GM10248 (cell line): ENCODE measurements around the gene CFAP20DC.

Experiments
- CTCF ChIA-PET: fragments of 300-600 bp; sonication (Branson Sonifier 250); formaldehyde crosslinking; extraction: SDS; loops from one replicate; lab custom pipeline; 2021; ENCODE audit warnings: antibody characterized with exemption; lab: Yijun Ruan, JAX
- POLR2A ChIA-PET: fragments of 350-650 bp; sonication (Branson Sonifier 250); formaldehyde crosslinking; extraction: SDS; loops from one replicate; lab custom pipeline; 2020; ENCODE audit warnings: antibody characterized with exemption; lab: Yijun Ruan, JAX
- DNase-seq: peaks from one replicate; pipeline ENCODE4 v3.0.0; 2012; ENCODE audit errors: extremely low spot score
- CTCF ChIP-seq: IDR thresholded peaks from 2 replicates; pipeline ENCODE4 v1.5.1; 2012; ENCODE audit warnings: mild to moderate bottlenecking, low read depth; ENCODE audit errors: extremely low read depth, missing control alignments, control extremely low read depth

The CFAP20DC gene

GRCh38 chr3:58946875-58947274 is 103.0 kb downstream of the CFAP20DC start:
- ChIA-PET CTCF (no interaction called here), POLR2A (no interaction called here)
- no peak for TF ChIP-seq CTCF
- DNase-seq, result no peak

- ChIA-PET POLR2A (no interaction called here), CTCF (no interaction called here)
- TF ChIP-seq CTCF, result no peak
- DNase-seq, result no peak
Measured at GRCh38 chr3:58938057-58938456, 111.8 kb downstream of the CFAP20DC start.

GRCh38 chr3:58924578-58924977 is 125.2 kb downstream of the CFAP20DC start:
- no peak for TF ChIP-seq CTCF
- CTCF ChIA-PET, result interaction anchor here (1.1 kb wide), 1 partner anchor 100 kb away, joined by 3 read pairs; no protein-coding TSS in a partner anchor

GRCh38 chr3:58900386-58900785 is 149.4 kb downstream of the CFAP20DC start:
- no peak for DNase-seq
- TF ChIP-seq CTCF, result no peak
- POLR2A ChIA-PET, result no interaction called here
- CTCF ChIA-PET, result interaction anchor here (1.7 kb wide), 1 partner anchor 30 kb away, joined by 5 read pairs; no protein-coding TSS in a partner anchor

More at GRCh38 chr3:58924578-58924977, 125.2 kb downstream of the CFAP20DC start:
- POLR2A ChIA-PET, result no interaction called here
- no peak for DNase-seq

- ChIA-PET CTCF (no interaction called here), POLR2A (no interaction called here)
- no peak for DNase-seq
- no peak for TF ChIP-seq CTCF
Measured at GRCh38 chr3:58899953-58900298, 149.9 kb downstream of the CFAP20DC start.

GRCh38 chr3:58899159-58899952 is 150.5 kb downstream of the CFAP20DC start:
- TF ChIP-seq CTCF, result no peak
- ChIA-PET POLR2A (no interaction called here), CTCF (no interaction called here)
- peak; percentile 24 for DNase-seq
